Liver (tissue), 9 donors: ENCODE measurements around the gene OR11G2. TPM values are rescaled to one million over a fixed set of nuclear protein-coding genes. Genes with fewer than 3 reads are reported as not detected.
"Not testable (repeated sequence)": the region's sequence is repeated elsewhere in the genome, so short reads cannot be mapped to it uniquely, and the experiment has no call there.

Experiments used
- DNase-seq: peaks from one replicate; pipeline ENCODE4 v3.0.0-alpha.2; 2017; ENCODE audit warnings: low spot score
- H3K27ac ChIP-seq, 2 donors: one replicate each; pipeline ENCODE4 v1.7.0; 2013; ENCODE audit warnings: inconsistent platforms in 2 of 2, low read length in 2 of 2, control low read depth in 1 of 2, low read depth in 1 of 2, mild to moderate bottlenecking in 1 of 2
- H3K27me3 ChIP-seq, 4 donors: one replicate each; pipeline versions ENCODE4 v1.6.1 to v1.7.0; 2013; ENCODE audit warnings: low read length in 3 of 4, inconsistent platforms in 1 of 4, mild to moderate bottlenecking in 1 of 4, moderate library complexity in 1 of 4; ENCODE audit not compliant: control insufficient read depth in 4 of 4, insufficient read depth in 4 of 4
- H3K36me3 ChIP-seq, 4 donors: one replicate each; pipeline versions ENCODE4 v1.6.1 to v1.7.0; 2013; ENCODE audit warnings: low read length in 3 of 4, mild to moderate bottlenecking in 3 of 4, low read depth in 1 of 4, moderate library complexity in 1 of 4; ENCODE audit not compliant: control insufficient read depth in 4 of 4, insufficient read depth in 3 of 4
- H3K4me1 ChIP-seq, 4 donors: one replicate each; pipeline versions ENCODE4 v1.6.1 to v1.7.0; 2013; ENCODE audit warnings: low read length in 3 of 4, mild to moderate bottlenecking in 3 of 4, moderate library complexity in 1 of 4; ENCODE audit not compliant: control insufficient read depth in 4 of 4, insufficient read depth in 4 of 4
- H3K4me3 ChIP-seq, 3 donors: one replicate each; pipeline versions ENCODE4 v1.6.1 to v1.7.0; 2013; ENCODE audit warnings: low read length in 3 of 3, control low read depth in 1 of 3, low read depth in 1 of 3, mild to moderate bottlenecking in 1 of 3
- H3K9ac ChIP-seq, 2 donors: one replicate each; pipeline ENCODE4 v1.7.0; 2013; ENCODE audit warnings: low read length in 2 of 2, mild to moderate bottlenecking in 2 of 2, moderate library complexity in 2 of 2, control low read depth in 1 of 2, low read depth in 1 of 2
- H3K9me3 ChIP-seq, 4 donors: one replicate each; pipeline versions ENCODE4 v1.6.1 to v1.7.0; 2013; ENCODE audit warnings: low read length in 3 of 4; ENCODE audit not compliant: control insufficient read depth in 4 of 4
- FOXA1 ChIP-seq: IDR thresholded peaks from 2 replicates; pipeline ENCODE4 v1.6.1; 2016; ENCODE audit warnings: antibody characterized with exemption
- FOXA2 ChIP-seq: IDR thresholded peaks from 2 replicates; pipeline ENCODE4 v1.6.1; 2016; ENCODE audit warnings: antibody characterized with exemption
- GABPA ChIP-seq, 2 donors: IDR thresholded peaks in 1 of 2; conservative IDR thresholded peaks in 1 of 2; 2 replicates each; pipeline ENCODE4 v1.6.1; 2016; ENCODE audit warnings: antibody characterized with exemption in 2 of 2, mild to moderate bottlenecking in 1 of 2, moderate library complexity in 1 of 2
- HNF4A ChIP-seq, 2 donors: conservative IDR thresholded peaks; 2 replicates each; pipeline ENCODE4 v1.6.1; 2016; ENCODE audit warnings: antibody characterized with exemption in 2 of 2, mild to moderate bottlenecking in 2 of 2
- NR2F2 ChIP-seq: IDR thresholded peaks from 2 replicates; pipeline ENCODE4 v1.6.1; 2016; ENCODE audit warnings: antibody characterized with exemption
- RAD21 ChIP-seq, 2 donors: IDR thresholded peaks; 2 replicates each; pipeline ENCODE4 v1.6.1; 2016; ENCODE audit warnings: antibody characterized with exemption in 2 of 2, mild to moderate bottlenecking in 2 of 2
- TAF1 ChIP-seq: conservative IDR thresholded peaks from 2 replicates; pipeline ENCODE4 v1.6.1; 2016; ENCODE audit warnings: antibody characterized with exemption, mild to moderate bottlenecking
- WGBS: extraction: QIAGEN DNeasy Blood & Tissue Kit; methylation state at CpG from one replicate; pipeline ENCODE4 v1.1.7; 2013; 5-methylcytosine and 5-hydroxymethylcytosine counted together
- polyA plus RNA-seq, 2 donors: library from polyadenylated mRNA; stranded (reverse) in 1 of 2; unstranded in 1 of 2; fragments of 200-250 nt in 1 of 2; fragments of >200 nt in 1 of 2; fragmentation: Nextera tagmentation in 1 of 2; extraction: Ambion mirVana in 1 of 2; gene quantifications; one replicate each; pipeline versions ENCODE4 v1.2.1 to v1.2.3, GENCODE V29; 2013 to 2015
- total RNA-seq, 2 donors: library from RNA; depleted of rRNA; stranded (reverse); fragments of >200 nt; gene quantifications; one replicate each; pipeline ENCODE4 v1.2.3, GENCODE V29; 2014
- TF ChIP-seq, protein P1 (sequence below): IDR thresholded peaks from 2 replicates; pipeline ENCODE4 v1.6.1; 2016; ENCODE audit warnings: antibody characterized with exemption
- TF ChIP-seq, protein P2 (sequence below): IDR thresholded peaks from 2 replicates; pipeline ENCODE4 v1.6.1; 2016; ENCODE audit warnings: antibody characterized with exemption
- TF ChIP-seq, protein P3 (sequence below): IDR thresholded peaks from 2 replicates; pipeline ENCODE4 v1.6.1; 2016; ENCODE audit warnings: antibody characterized with exemption
- TF ChIP-seq, protein P4 (sequence below): fragments of 150-350 bp; IDR thresholded peaks from 2 replicates; pipeline ENCODE4 v1.5.1; 2017; ENCODE audit warnings: improper control_type of control experiment, low read depth, low read length; ENCODE audit not compliant: missing input control
- donor health status: healthy.
- donor health status: healthy.
- donor health status: healthy.
- donor health status: healthy.
- donor health status: healthy.

OR11G2 gene
- total and polyA plus RNA-seq, 4 donors, result not detected

DNA sequence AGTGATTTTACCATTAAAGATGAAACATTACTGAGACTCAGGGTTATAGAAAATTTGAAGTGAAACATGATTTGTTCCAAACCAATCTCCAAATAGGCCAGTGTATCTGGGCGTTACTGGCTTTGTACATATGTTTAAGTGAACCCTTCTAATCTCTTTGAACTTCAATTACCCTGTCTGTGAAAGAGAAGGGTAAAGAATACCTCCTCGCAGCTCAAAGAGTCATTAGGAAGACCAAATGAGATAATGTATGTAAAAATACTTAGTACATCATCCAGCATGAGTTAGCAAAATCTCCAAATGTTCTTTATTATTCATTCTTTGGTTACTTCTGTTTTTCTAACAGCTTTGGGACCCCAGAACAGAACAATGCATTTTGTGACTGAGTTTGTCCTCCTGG lies 32.7 kb downstream of the OR11G2 start, which contains the start of gene OR11H6:
Gene OR11H6, plus strand, starts transcription at position 301 of the 400 bp plus-strand sequence. Its CDS starts 0 bp downstream, at position 301.
- Histone ChIP-seq H3K9ac (no peak within 1 kb of the TSS), H3K9me3 (peaks cover 0 to 2% (median 0%) of the 10 kb centered on the region in 4 donors), H3K27me3 (no peaks in the 10 kb centered on the region), H3K27ac (no peak within 1 kb of the TSS), H3K4me3 (no peak within 1 kb of the TSS), H3K36me3 (no peaks in the 10 kb centered on the region), H3K4me1 (no peaks in the 10 kb centered on the region)
- WGBS, result 35% methylated on average over 2 of the region's 2 CpGs
- DNase-seq, result no peak
- no peak for TF ChIP-seq TAF1
- no peak for TF ChIP-seq FOXA2

DNA sequence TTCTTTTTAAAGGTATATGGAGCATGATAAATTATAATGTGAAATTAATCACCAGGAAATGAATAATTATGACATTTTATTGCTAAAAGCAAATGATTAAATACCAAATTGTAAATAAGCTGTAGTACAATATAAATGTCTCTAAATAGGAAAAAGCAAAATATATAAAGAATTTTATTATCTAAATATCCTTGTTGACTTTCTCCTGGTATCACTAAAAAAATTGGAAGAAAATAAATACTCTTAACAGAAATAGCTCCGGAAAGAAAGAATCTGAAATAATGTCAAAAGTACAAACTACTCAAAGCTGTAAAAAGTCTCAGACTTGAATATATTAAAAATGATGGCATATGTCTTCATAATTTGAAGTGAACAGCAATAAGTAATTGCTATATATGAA lies 38.0 kb downstream of the OR11G2 start, which contains the start of gene OR11H7:
Gene OR11H7, plus strand, starts transcription at position 301 of the 400 bp plus-strand sequence.
- Histone ChIP-seq H3K27ac (no peak within 1 kb of the TSS), H3K9me3 (peaks cover 0 to 7% (median 6%) of the 10 kb centered on the region in 4 donors), H3K4me3 (no peak within 1 kb of the TSS), H3K27me3 (no peaks in the 10 kb centered on the region), H3K36me3 (no peaks in the 10 kb centered on the region), H3K9ac (no peak within 1 kb of the TSS), H3K4me1 (no peaks in the 10 kb centered on the region)
- DNase-seq, result no peak
- TF ChIP-seq GABPA (IDR thresholded peaks at IDR 0.05 in 1 of 2, conservative IDR thresholded peaks at IDR 0.05 in 1 of 2), result no peak
- TF ChIP-seq RAD21 (IDR thresholded peaks at IDR 0.05), result no peak
- TF ChIP-seq, protein P1, sequence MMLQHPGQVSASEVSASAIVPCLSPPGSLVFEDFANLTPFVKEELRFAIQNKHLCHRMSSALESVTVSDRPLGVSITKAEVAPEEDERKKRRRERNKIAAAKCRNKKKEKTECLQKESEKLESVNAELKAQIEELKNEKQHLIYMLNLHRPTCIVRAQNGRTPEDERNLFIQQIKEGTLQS, result no peak
- TF ChIP-seq FOXA1, result no peak
- TF ChIP-seq, protein P2, sequence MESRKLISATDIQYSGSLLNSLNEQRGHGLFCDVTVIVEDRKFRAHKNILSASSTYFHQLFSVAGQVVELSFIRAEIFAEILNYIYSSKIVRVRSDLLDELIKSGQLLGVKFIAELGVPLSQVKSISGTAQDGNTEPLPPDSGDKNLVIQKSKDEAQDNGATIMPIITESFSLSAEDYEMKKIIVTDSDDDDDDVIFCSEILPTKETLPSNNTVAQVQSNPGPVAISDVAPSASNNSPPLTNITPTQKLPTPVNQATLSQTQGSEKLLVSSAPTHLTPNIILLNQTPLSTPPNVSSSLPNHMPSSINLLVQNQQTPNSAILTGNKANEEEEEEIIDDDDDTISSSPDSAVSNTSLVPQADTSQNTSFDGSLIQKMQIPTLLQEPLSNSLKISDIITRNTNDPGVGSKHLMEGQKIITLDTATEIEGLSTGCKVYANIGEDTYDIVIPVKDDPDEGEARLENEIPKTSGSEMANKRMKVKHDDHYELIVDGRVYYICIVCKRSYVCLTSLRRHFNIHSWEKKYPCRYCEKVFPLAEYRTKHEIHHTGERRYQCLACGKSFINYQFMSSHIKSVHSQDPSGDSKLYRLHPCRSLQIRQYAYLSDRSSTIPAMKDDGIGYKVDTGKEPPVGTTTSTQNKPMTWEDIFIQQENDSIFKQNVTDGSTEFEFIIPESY, result no peak
- TF ChIP-seq HNF4A (conservative IDR thresholded peaks at IDR 0.05), result no peak
- TF ChIP-seq NR2F2, result no peak
- TF ChIP-seq, protein P3, sequence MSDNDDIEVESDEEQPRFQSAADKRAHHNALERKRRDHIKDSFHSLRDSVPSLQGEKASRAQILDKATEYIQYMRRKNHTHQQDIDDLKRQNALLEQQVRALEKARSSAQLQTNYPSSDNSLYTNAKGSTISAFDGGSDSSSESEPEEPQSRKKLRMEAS, result no peak
- TF ChIP-seq, protein P4, sequence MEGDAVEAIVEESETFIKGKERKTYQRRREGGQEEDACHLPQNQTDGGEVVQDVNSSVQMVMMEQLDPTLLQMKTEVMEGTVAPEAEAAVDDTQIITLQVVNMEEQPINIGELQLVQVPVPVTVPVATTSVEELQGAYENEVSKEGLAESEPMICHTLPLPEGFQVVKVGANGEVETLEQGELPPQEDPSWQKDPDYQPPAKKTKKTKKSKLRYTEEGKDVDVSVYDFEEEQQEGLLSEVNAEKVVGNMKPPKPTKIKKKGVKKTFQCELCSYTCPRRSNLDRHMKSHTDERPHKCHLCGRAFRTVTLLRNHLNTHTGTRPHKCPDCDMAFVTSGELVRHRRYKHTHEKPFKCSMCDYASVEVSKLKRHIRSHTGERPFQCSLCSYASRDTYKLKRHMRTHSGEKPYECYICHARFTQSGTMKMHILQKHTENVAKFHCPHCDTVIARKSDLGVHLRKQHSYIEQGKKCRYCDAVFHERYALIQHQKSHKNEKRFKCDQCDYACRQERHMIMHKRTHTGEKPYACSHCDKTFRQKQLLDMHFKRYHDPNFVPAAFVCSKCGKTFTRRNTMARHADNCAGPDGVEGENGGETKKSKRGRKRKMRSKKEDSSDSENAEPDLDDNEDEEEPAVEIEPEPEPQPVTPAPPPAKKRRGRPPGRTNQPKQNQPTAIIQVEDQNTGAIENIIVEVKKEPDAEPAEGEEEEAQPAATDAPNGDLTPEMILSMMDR, result no peak
- WGBS, result 52% methylated on average over 1 of the region's 1 CpG

DNA sequence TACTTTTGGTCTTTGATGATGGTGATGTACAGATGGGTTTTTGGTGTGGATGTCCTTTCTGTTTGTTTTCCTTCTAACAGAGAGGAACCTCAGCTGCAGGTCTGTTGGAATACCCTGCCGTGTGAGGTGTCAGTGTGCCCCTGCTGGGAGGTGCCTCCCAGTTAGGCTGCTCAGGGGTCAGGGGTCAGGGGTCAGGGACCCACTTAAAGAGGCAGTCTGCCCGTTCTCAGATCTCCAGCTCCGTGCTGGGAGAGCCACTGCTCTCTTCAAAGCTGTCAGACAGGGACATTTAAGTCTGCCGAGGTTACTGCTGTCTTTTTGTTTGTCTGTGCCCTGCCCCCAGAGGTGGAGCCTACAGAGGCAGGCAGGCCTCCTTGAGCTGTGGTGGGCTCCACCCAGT lies 44.7 kb downstream of the OR11G2 start:
- H3K36me3 ChIP-seq, DNase-seq, H3K9me3 ChIP-seq, H3K9ac ChIP-seq, H3K27ac ChIP-seq, H3K4me3 ChIP-seq, H3K27me3 ChIP-seq, H3K4me1 ChIP-seq: not testable (repeated sequence)
- WGBS, result 75% methylated on average over 4 of the region's 4 CpGs
